ENCODE measurements around the gene MLLT6.
"Not testable (repeated sequence)": the region's sequence is repeated elsewhere in the genome, so short reads cannot be mapped to it uniquely, and the experiment has no call there.

Gene MLLT6

DNA sequence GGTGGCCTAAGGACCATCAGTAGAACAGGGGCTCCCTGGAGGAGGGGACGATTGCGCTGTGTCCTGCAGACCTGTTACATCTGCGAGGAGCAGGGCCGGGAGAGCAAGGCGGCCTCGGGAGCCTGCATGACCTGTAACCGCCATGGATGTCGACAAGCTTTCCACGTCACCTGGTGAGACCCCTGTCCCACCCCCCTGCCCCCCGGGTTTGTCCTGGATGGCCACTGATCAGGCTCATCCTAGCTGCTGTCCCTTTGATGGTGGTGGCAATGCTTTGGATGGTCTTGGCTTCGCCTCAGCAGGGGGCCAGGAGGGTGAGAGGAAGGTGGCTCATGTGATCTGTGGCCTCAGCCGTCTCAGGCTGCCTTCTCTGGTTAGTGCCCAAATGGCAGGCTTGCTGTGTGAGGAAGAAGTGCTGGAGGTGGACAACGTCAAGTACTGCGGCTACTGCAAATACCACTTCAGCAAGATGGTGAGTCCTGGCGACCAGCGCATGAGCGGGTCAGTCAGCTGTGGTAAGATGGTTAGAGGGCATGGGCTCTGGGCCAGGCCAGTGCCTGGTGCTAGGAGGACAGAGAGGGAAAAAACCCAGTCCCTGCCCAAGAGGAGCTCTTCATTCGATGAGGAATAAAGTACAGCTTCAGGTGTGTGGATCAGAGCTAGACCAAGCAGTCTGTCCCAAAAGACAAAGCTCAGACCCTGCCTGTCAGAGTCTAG lies 4.2 kb downstream of the MLLT6 start:
- DNase-seq = no peak

GRCh38 chr17:38709864-38710603 lies 5.0 kb downstream of the MLLT6 start:
- no peak for DNase-seq

DNA sequence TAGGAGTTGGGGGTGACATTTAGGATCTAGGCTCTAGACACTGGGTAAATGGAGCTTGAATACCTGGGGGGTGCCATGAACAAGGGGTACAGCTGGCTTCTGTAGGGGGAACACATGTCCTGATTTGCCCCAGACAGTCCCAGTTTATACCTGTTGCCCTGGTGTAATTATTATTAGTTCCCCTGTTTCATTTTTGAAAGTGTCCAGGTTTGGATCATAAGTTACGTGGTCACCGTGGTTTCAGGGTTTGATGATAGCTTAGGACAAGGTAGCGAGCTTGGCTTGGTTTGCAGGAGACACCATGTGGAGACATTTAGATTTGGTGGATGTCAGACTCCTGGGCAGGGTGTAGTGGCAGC lies 5.5 kb downstream of the MLLT6 start:
- DNase-seq = no peak

GRCh38 chr17:38710985-38711384 lies 5.9 kb downstream of the MLLT6 start:
- no peak for DNase-seq

DNA sequence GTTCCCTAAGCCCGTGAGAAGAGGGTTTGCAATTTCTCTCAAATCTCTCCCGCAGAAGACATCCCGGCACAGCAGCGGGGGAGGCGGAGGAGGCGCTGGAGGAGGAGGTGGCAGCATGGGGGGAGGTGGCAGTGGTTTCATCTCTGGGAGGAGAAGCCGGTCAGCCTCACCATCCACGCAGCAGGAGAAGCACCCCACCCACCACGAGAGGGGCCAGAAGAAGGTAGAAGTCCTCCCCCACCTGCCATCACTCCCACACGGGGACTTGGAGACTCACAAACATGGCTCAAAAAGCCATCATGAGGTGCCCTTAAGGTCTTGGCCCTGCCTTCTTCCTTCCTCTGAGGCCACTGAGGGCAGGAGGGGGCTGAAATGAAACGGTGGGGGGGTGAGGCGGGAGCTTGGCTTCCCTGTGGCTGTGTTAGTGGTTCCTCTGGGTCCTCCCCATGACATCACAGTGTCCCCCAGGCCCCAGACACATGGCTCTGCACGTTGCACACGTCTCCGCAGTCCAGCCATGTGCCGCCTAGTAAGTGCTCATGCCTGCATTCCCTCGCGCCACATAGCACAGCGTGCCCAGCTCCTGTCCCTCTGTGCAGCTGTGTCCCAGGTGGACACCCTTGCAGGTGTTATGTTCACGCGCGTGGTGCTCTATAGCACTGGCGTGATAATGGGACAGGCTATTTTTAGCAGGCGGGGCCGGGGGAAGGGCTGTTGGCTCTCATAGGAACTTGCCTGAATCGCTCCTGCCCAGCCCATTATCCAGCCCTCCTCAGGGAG lies 6.9 kb downstream of the MLLT6 start:
- DNase-seq = no peak

DNA sequence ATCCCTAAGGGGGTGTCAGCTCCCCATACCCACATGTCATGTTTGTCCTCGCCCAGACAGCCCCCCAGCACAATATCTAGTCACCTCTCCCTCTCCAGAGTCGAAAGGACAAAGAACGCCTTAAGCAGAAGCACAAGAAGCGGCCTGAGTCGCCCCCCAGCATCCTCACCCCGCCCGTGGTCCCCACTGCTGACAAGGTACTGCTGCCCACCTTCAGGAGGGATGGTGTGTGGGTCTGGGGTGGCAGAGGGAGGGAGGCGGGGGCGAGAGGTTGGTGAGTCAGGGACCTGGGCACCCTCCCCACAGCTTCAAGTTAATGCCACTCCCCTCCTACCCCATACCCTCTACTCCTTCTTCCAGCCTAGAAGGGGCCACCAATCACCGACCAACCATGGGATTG lies 7.5 kb downstream of the MLLT6 start:
- DNase-seq = no peak

DNA sequence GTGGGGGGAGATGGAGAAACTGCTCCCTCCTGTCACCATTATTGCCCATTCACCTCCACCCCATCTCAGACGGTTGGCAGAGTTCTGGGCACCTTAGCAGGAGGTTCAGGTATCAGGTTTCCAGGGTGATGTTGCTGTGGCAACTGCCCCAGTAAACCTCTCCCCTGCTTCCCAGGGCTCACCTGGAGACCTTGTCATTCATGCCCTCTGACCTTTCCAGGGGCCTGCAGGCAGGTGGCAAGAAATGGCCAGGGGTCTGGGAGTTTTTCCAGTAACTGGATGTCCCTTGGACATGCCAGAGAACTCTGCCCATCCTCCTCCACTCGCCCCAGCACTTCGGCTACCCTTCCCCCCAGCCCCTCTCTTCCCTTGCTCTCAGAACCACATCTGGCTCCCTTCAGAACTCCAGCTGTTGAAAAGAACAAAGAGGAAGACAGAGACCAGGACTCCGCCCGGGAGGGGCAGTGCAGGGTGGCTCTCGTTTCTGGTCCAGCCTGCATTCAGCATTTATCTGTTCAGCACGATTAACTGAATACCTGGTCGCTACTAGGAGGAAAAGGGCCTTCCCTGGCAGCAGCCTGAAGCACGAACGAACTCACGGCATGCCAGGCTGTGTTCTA lies 8.5 kb downstream of the MLLT6 start:
- no peak for DNase-seq

GRCh38 chr17:38715216-38715943 lies 10.3 kb downstream of the MLLT6 start:
- DNase-seq = no peak

DNA sequence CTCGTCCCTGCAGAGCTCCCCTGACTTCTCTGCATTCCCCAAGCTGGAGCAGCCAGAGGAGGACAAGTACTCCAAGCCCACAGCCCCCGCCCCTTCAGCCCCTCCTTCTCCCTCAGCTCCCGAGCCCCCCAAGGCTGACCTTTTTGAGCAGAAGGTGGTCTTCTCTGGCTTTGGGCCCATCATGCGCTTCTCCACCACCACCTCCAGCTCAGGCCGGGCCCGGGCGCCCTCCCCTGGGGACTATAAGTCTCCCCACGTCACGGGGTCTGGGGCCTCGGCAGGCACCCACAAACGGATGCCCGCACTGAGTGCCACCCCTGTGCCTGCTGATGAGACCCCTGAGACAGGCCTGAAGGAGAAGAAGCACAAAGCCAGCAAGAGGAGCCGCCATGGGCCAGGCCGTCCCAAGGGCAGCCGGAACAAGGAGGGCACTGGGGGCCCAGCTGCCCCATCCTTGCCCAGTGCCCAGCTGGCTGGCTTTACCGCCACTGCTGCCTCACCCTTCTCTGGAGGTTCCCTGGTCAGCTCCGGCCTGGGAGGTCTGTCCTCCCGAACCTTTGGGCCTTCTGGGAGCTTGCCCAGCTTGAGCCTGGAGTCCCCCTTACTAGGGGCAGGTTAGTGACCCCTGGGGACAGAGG lies 11.4 kb downstream of the MLLT6 start:
- DNase-seq = no peak

GRCh38 chr17:38717139-38717745 lies 12.2 kb downstream of the MLLT6 start:
- no peak for DNase-seq

- no peak for DNase-seq
These were observed 14.3 kb downstream of the MLLT6 start for GRCh38 chr17:38719289-38719942.

DNA sequence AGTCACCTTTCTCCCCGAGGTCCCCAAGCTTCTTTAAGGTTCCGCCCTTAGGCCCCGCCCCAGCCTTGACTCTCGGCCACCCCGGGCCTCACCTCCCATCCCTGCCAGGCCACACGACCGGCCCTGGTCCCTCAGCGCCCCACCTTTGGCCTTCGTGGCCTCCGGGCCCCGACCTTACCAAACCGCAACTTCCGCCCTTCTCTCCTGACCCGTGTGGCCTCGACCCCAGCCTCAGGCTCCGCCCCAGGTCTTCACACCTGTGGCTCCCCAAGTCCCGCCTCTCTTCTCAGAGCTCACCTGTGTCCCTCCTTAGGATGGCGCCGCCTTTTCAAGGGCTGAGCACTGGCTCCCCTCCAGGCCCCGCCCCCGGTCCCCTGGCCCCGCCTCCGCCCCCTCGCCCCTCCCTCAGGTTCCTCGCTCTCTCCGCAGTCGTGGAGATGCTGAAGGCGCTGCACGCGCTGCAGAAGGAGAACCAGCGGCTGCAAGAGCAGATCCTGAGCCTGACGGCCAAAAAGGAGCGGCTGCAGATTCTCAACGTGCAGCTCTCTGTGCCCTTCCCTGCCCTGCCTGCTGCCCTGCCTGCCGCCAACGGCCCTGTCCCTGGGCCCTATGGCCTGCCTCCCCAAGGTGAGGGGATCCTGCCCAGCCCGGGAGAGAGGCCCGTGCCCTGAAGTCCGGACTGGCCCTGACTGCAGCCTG lies 15.0 kb downstream of the MLLT6 start:
- no peak for DNase-seq

DNA sequence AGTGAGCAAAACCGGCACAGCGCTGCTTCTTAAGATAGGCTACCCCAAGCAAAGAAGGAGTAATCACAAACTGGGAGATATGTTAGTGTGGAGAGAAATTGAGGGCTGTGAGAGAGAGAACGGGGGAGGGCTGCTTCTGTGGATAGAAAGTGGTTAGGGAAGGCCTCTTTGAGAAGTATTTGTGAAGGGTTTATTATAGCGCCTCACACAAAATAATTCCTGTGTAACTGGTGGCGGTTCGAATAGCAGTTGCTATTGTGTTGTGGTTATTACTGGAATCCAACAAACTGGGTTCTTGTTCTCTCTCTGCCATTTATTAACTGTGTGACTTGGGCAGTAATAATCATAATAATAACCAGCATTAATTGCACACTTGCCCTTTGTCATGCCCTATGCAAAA lies 15.9 kb downstream of the MLLT6 start:
- no peak for DNase-seq

DNA sequence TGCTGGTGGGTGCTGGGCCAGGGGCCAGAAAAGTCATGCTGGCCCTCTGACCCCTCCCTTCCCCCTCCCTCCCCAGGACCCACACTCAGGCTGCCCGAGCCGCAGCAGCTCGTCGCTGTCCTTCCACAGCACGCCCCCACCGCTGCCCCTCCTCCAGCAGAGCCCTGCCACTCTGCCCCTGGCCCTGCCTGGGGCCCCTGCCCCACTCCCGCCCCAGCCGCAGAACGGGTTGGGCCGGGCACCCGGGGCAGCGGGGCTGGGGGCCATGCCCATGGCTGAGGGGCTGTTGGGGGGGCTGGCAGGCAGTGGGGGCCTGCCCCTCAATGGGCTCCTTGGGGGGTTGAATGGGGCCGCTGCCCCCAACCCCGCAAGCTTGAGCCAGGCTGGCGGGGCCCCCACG lies 16.7 kb downstream of the MLLT6 start:
- no peak for DNase-seq

DNA sequence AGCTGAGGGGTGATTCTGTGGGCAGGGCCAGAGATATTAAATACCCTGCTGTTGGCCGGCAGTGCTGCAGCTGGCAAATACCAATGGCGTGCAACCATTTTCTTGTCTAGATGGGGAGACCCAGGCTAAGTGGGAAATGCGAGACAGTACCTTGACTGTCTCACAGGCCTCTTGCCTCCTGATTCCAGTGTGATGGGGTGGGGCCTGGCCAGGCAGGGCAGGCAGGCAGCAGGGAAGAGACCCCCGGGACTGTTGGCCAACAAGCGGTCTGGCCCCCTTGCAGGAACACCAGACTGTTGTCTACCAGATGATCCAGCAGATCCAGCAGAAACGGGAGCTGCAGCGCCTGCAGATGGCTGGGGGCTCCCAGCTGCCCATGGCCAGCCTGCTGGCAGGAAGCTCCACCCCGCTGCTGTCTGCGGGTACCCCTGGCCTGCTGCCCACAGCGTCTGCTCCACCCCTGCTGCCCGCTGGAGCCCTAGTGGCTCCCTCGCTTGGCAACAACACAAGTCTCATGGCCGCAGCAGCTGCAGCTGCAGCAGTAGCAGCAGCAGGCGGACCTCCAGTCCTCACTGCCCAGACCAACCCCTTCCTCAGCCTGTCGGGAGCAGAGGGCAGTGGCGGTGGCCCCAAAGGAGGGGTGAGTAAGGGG lies 19.4 kb downstream of the MLLT6 start:
- no peak for DNase-seq

GRCh38 chr17:38725066-38725465 lies 20.0 kb downstream of the MLLT6 start:
- no peak for DNase-seq

DNA sequence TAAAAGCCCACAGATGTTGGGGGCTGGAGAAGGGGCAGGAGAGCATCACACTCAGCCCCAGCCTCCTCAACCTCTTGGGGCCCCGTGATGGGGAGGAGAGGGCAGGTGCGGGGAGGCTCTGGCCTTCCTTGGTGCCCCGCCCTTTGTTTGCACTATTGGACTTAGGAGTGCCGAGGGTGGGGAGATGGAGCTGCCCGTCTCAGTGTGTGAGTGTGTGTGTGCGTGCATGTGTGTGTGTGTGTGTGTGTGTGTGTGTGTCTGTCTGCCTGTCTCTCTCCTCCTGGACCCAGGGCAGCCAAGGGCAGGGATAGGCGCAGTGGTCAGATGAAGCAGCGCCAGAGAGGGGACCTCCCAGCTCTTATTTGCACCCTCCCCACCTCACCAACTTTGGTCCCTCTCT lies 21.1 kb downstream of the MLLT6 start:
- not testable (repeated sequence) for DNase-seq

GRCh38 chr17:38727736-38728135 lies 22.7 kb downstream of the MLLT6 start:
- DNase-seq = peak; percentile 76 to 83

DNA sequence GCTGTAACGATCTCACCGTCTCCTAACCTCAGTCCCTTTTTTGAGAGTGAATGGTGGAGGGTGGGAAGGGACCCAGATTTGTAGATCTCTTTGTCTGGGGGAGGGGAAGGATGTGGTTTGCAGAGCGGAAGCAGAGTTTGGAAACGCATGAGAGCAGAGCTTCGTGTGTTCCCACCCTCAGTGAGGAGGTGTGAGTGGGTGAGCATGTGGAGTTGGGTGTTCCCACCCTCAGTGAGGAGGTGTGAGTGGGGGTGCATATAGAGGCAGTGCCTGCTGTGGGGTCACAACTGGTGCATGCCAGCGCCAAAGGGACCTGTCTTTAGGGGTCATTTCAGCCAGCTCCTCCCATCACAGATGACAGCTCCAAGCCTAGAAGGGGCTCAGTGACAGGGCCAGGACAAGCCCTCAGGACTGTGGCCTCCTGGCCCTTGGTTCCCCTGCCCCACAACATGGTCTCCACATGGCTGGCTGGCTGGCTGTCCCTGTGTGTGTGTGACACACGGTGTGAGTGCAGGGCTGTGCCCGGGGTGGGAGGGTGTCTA lies 23.3 kb downstream of the MLLT6 start:
- DNase-seq = peak; percentile 81 to 88

Measured in CD4-positive, alpha-beta T cell treated with Interferon alpha-2 for 1 hour (primary cell).